HepG2 (cell line): ENCODE data around the gene GH2. TPM values are rescaled to one million over a fixed set of nuclear protein-coding genes. Genes with fewer than 3 reads are reported as not detected.

Experiments used
- ATAC-seq: fragments of 200-7000 bp; cut with Tn5 transposase; 3 replicates; pipeline ENCODE4 v1.9.1; 2020; ENCODE audit warnings: mild to moderate bottlenecking, moderate library complexity
- BruUV-seq: library from RNA; stranded (reverse); fragments of 400-500 nt; replicated peaks from 2 replicates; lab custom pipeline; 2021; lab: Mats Ljungman, UMichigan
- CTCF ChIA-PET: fragments of 300-600 bp; formaldehyde crosslinking; extraction: SDS; loops from one replicate; lab custom pipeline; 2021; ENCODE audit warnings: low total read pairs, inconsistent platforms, low intra/inter-chr PET ratio; lab: Yijun Ruan, JAX
- POLR2A ChIA-PET: fragments of 350-600 bp; sonication (Branson Sonifier 250); formaldehyde crosslinking; loops from one replicate; lab custom pipeline; 2020; ENCODE audit warnings: antibody characterized with exemption, inconsistent platforms; lab: Yijun Ruan, JAX
- DNase-seq: peaks from one replicate; pipeline ENCODE4 v3.0.0-alpha.2; 2015; ENCODE audit warnings: low spot score
- FAIRE-seq: peaks from 3 replicates; lab custom pipeline; 2011; peaks lifted over from hg19 to GRCh38; lab: Jason Lieb, UNC
- H2AFZ ChIP-seq: one replicate; pipeline ENCODE4 v1.6.1; 2011; ENCODE audit warnings: low read length, inconsistent platforms
- H3K27ac ChIP-seq: fragments of 300-600 bp; 3 replicates; pipeline ENCODE4 v1.8.0; 2011; ENCODE audit warnings: mixed run types, mild to moderate bottlenecking, mixed read lengths, low read length, inconsistent platforms; ENCODE audit not compliant: insufficient read depth; ENCODE audit errors: extremely low read length
- H3K27me3 ChIP-seq, 2 experiments: fragments of 200-600 bp in 1 of 2; 2 replicates in 1 of 2; 3 replicates in 1 of 2; pipeline versions ENCODE4 v1.6.0 to v1.8.0; 2011; ENCODE audit warnings: low read length in 2 of 2, mild to moderate bottlenecking in 2 of 2, moderate library complexity in 2 of 2, inconsistent platforms in 1 of 2; ENCODE audit not compliant: insufficient read depth in 2 of 2, control insufficient read depth in 1 of 2
- H3K36me3 ChIP-seq, 2 experiments: fragments of 200-600 bp in 1 of 2; replicated peaks in 1 of 2; 2 replicates in 1 of 2; 3 replicates in 1 of 2; pipeline versions ENCODE4 v1.5.1 to v1.8.0; 2011; ENCODE audit warnings: low read length in 2 of 2, inconsistent platforms in 1 of 2; ENCODE audit not compliant: insufficient read depth in 2 of 2, control insufficient read depth in 1 of 2
- H3K4me1 ChIP-seq: 2 replicates; pipeline ENCODE4 v1.5.1; 2012; ENCODE audit warnings: low read length, inconsistent platforms; ENCODE audit not compliant: insufficient read depth
- H3K4me2 ChIP-seq: 2 replicates; pipeline ENCODE4 v1.6.0; 2011; ENCODE audit warnings: low read depth, low read length, inconsistent platforms
- H3K4me3 ChIP-seq, 3 experiments: fragments of 200-600 bp in 1 of 3; sonication (generic), shearing (Covaris generic) in 1 of 3; replicated peaks in 1 of 3; 2 replicates each; pipeline ENCODE4 v1.5.1; 2011 to 2016; ENCODE audit warnings: low read length in 3 of 3, inconsistent platforms in 2 of 3, low read depth in 2 of 3, mild to moderate bottlenecking in 2 of 3, control low read depth in 1 of 3, mixed read lengths in 1 of 3; ENCODE audit not compliant: insufficient read depth in 1 of 3
- H3K79me2 ChIP-seq: one replicate; pipeline ENCODE4 v1.6.1; 2011; ENCODE audit warnings: low read length, inconsistent platforms; ENCODE audit not compliant: insufficient read depth
- H3K9ac ChIP-seq: 2 replicates; pipeline ENCODE4 v1.6.0; 2011; ENCODE audit warnings: mild to moderate bottlenecking, low read depth, low read length, inconsistent platforms; ENCODE audit not compliant: insufficient read depth
- H3K9me3 ChIP-seq: 2 replicates; pipeline ENCODE4 v1.5.1; 2012; ENCODE audit warnings: mild to moderate bottlenecking, low read length
- H4K20me1 ChIP-seq: 2 replicates; pipeline ENCODE4 v1.6.0; 2011; ENCODE audit warnings: inconsistent platforms, mild to moderate bottlenecking, low read length, moderate library complexity; ENCODE audit not compliant: insufficient read depth
- CEBPB ChIP-seq: IDR thresholded peaks from 2 replicates; pipeline ENCODE4 v1.6.1; 2011; ENCODE audit warnings: low read depth, low read length, improper control_type of control experiment, borderline replicate concordance
- NAIF1 ChIP-seq: sonication (generic); formaldehyde crosslinking; IDR thresholded peaks from 2 replicates; pipeline ENCODE4 v1.5.0; 2020; ENCODE audit warnings: mild to moderate bottlenecking, missing genetic modification reagents, borderline replicate concordance
- PRMT3 ChIP-seq: sonication (generic); formaldehyde crosslinking; IDR thresholded peaks from 2 replicates; pipeline ENCODE4 v1.8.1; 2022; ENCODE audit warnings: low read depth, mild to moderate bottlenecking, moderate library complexity, missing genetic modification reagents, borderline replicate concordance
- RAD21 ChIP-seq: fragments of 450-650 bp; formaldehyde crosslinking; IDR thresholded peaks from 2 replicates; pipeline ENCODE4 v1.5.0; 2020; ENCODE audit warnings: mild to moderate bottlenecking
- ZNF121 ChIP-seq: sonication (generic); formaldehyde crosslinking; IDR thresholded peaks from 2 replicates; pipeline ENCODE4 v1.5.0; 2020; ENCODE audit warnings: mild to moderate bottlenecking, missing genetic modification reagents
- ZNF251 ChIP-seq: sonication (generic); formaldehyde crosslinking; IDR thresholded peaks from 2 replicates; pipeline ENCODE4 v1.9.0; 2021; ENCODE audit warnings: mild to moderate bottlenecking, missing genetic modification reagents
- ZNF292 ChIP-seq: sonication (generic); formaldehyde crosslinking; IDR thresholded peaks from 2 replicates; pipeline ENCODE4 v1.8.1; 2022; ENCODE audit warnings: mild to moderate bottlenecking, low read depth, missing genetic modification reagents, borderline replicate concordance
- ZNF766 ChIP-seq: sonication (generic); formaldehyde crosslinking; IDR thresholded peaks from 2 replicates; pipeline ENCODE4 v1.5.0; 2020; ENCODE audit warnings: missing genetic modification reagents, borderline replicate concordance
- ZNF770 ChIP-seq: sonication (generic); formaldehyde crosslinking; IDR thresholded peaks from 2 replicates; pipeline ENCODE4 v1.5.0; 2020; ENCODE audit warnings: mild to moderate bottlenecking, missing genetic modification reagents
- WGBS: methylation state at CpG from one replicate; pipeline ENCODE4 v1.1.6; 2017; ENCODE audit warnings: low lambda C conversion rate; 5-methylcytosine and 5-hydroxymethylcytosine counted together
- in situ Hi-C: cut with HindIII; loops from 2 replicates; pipeline ENCODE4 v1.10.0; 2017; ENCODE audit warnings: low pct_unique_long_range_greater_than_20kb; ENCODE audit not compliant: extremely low pct_ligation_motif_present
- intact Hi-C: fragments of 100-400 bp; cut with micrococcal nuclease; formaldehyde crosslinking; loops from one replicate; pipeline ENCODE4 v1.10.0; 2022; ENCODE audit not compliant: unreplicated experiment
- polyA plus RNA-seq, 8 experiments: library from polyadenylated mRNA; depleted of rRNA in 3 of 8; stranded (reverse) in 7 of 8; unstranded in 1 of 8; fragments of >200 nt; fragmentation: Illumina TruSeq in 4 of 8; extraction: Trizol in 4 of 8; gene quantifications; 2 replicates each; pipeline versions ENCODE4 v1.2.1 to v1.2.3, GENCODE V29; 2011 to 2016; ENCODE audit warnings: low read depth in 4 of 8, missing spikeins in 1 of 8, mixed read lengths in 1 of 8; ENCODE audit not compliant: insufficient read depth in 1 of 8
- total RNA-seq, 5 experiments: library from RNA; depleted of rRNA; stranded (reverse); fragments of >200 nt; fragmentation: Illumina TruSeq; extraction: Trizol; gene quantifications; 2 replicates each; pipeline ENCODE4 v1.2.3, GENCODE V29; 2016; ENCODE audit warnings: low read depth in 1 of 5
- TF ChIP-seq, protein P1 (sequence below): sonication (generic); formaldehyde crosslinking; IDR thresholded peaks from 2 replicates; pipeline ENCODE4; 2020; ENCODE audit warnings: missing genetic modification reagents, mild to moderate bottlenecking, borderline replicate concordance
- TF ChIP-seq, protein P2 (sequence below), 2 experiments: sonication (generic) in 1 of 2; formaldehyde crosslinking in 1 of 2; IDR thresholded peaks; 2 replicates each; pipeline versions ENCODE4 v1.6.1 to v1.9.0; 2014 to 2022; ENCODE audit warnings: antibody characterized with exemption in 1 of 2, borderline replicate concordance in 1 of 2, inconsistent platforms in 1 of 2, low read depth in 1 of 2, missing genetic modification reagents in 1 of 2

Gene GH2
- total and polyA plus RNA-seq, 2 of the 13 experiments (the other 11 are each of a cell fraction or from before 2014, with no cell fraction given): not detected

DNA sequence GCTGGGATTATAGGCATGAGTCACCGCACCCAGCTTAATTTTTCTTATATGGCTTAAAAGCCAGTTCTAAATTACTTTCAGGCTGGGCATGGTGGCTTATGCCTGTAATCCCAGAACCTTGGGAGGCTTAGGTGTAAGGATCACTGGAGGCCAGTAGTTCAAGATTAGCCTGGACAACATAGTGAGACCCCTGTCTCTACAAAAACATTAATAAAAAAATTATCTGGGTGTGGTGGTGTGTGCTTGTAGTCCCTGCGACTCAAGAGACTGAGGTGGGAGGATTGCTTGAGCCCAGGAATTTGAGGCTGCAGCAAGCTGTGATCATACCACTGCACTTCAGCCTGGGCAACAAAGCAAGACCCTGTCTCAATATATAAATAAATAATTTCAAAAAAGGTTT, 28.5 kb downstream of the GH2 start:
- ATAC-seq: no peak
- CTCF ChIA-PET: no interaction called here
- Histone ChIP-seq H3K27ac (no peak overlapping the region), H3K9ac (no peak overlapping the region), H2AFZ (no peak overlapping the region), H3K4me2 (peak overlapping the region; percentile 68; the same call in 1 of the 2 replicates), H3K27me3 (no peaks in the 10 kb centered on the region), H4K20me1 (no peaks in the 10 kb centered on the region), H3K4me1 (peaks cover 56% of the 10 kb centered on the region), H3K9me3 (no peaks in the 10 kb centered on the region), H3K4me3 (no peak overlapping the region), H3K79me2 (no peaks in the 10 kb centered on the region), H3K36me3 (no peaks in the 10 kb centered on the region)
- no peak for FAIRE-seq
- intact Hi-C loops (no loop called here), in situ Hi-C loops (no loop called here)
- WGBS: 72% methylated on average over 2 of the region's 2 CpGs
- BruUV-seq: no TSS peak
- DNase-seq: no peak
- POLR2A ChIA-PET: interaction anchor here (1.4 kb wide), 1 partner anchor 10 kb away, joined by 5 read pairs; the partner anchor contains the start of gene SMARCD2
- TF ChIP-seq RAD21 (CRISPR knock-in tag) (no peak), ZNF766 (CRISPR knock-in tag) (no peak), NAIF1 (CRISPR knock-in tag) (no peak), ZNF251 (CRISPR knock-in tag) (no peak), ZNF770 (peak; percentile 8; the same call in 1 of the 2 replicates), ZNF121 (CRISPR knock-in tag) (peak; percentile 90), ZNF292 (no peak), PRMT3 (no peak), CEBPB (no peak)
- TF ChIP-seq, protein P1, sequence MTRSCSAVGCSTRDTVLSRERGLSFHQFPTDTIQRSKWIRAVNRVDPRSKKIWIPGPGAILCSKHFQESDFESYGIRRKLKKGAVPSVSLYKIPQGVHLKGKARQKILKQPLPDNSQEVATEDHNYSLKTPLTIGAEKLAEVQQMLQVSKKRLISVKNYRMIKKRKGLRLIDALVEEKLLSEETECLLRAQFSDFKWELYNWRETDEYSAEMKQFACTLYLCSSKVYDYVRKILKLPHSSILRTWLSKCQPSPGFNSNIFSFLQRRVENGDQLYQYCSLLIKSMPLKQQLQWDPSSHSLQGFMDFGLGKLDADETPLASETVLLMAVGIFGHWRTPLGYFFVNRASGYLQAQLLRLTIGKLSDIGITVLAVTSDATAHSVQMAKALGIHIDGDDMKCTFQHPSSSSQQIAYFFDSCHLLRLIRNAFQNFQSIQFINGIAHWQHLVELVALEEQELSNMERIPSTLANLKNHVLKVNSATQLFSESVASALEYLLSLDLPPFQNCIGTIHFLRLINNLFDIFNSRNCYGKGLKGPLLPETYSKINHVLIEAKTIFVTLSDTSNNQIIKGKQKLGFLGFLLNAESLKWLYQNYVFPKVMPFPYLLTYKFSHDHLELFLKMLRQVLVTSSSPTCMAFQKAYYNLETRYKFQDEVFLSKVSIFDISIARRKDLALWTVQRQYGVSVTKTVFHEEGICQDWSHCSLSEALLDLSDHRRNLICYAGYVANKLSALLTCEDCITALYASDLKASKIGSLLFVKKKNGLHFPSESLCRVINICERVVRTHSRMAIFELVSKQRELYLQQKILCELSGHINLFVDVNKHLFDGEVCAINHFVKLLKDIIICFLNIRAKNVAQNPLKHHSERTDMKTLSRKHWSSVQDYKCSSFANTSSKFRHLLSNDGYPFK (CRISPR knock-in tag): no peak
- TF ChIP-seq, protein P2, sequence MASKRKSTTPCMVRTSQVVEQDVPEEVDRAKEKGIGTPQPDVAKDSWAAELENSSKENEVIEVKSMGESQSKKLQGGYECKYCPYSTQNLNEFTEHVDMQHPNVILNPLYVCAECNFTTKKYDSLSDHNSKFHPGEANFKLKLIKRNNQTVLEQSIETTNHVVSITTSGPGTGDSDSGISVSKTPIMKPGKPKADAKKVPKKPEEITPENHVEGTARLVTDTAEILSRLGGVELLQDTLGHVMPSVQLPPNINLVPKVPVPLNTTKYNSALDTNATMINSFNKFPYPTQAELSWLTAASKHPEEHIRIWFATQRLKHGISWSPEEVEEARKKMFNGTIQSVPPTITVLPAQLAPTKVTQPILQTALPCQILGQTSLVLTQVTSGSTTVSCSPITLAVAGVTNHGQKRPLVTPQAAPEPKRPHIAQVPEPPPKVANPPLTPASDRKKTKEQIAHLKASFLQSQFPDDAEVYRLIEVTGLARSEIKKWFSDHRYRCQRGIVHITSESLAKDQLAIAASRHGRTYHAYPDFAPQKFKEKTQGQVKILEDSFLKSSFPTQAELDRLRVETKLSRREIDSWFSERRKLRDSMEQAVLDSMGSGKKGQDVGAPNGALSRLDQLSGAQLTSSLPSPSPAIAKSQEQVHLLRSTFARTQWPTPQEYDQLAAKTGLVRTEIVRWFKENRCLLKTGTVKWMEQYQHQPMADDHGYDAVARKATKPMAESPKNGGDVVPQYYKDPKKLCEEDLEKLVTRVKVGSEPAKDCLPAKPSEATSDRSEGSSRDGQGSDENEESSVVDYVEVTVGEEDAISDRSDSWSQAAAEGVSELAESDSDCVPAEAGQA (IDR thresholded peaks at IDR 0.05; ENCODE audit: low read depth): no peak
- TF ChIP-seq, protein P2 (CRISPR knock-in tag; IDR thresholded peaks at IDR 0.05; ENCODE audit: borderline replicate concordance): no peak
